DND-41 (cell line): Measurements from ENCODE around the gene GARS1.
A peak's percentile ranks its signal among the peaks of the same experiment; 100 is the strongest.

Experiments
- ATAC-seq: fragments of 200-7000 bp; cut with Tn5 transposase; 3 replicates; pipeline ENCODE4 v1.9.1; 2021; ENCODE audit warnings: low read depth; ENCODE audit not compliant: insufficient read depth
- DNase-seq: peaks from one replicate; pipeline ENCODE4 v3.0.0-alpha.2; 2020
- H2AFZ ChIP-seq: 2 replicates; pipeline ENCODE4 v1.6.0; 2012; ENCODE audit warnings: low read depth, low read length
- H3K27ac ChIP-seq: 2 replicates; pipeline ENCODE4 v1.5.1; 2012; ENCODE audit warnings: low read length, inconsistent platforms
- H3K27me3 ChIP-seq: fragments of 200-600 bp; sonication (generic); 2 replicates; pipeline ENCODE4 v1.6.0; 2012; ENCODE audit warnings: low read length, mild to moderate bottlenecking, inconsistent platforms; ENCODE audit not compliant: insufficient read depth, poor library complexity
- H3K36me3 ChIP-seq: 2 replicates; pipeline ENCODE4 v1.5.1; 2012; ENCODE audit warnings: low read length, inconsistent platforms; ENCODE audit not compliant: insufficient read depth
- H3K4me1 ChIP-seq: 2 replicates; pipeline ENCODE4 v1.5.1; 2012; ENCODE audit warnings: mild to moderate bottlenecking, low read length; ENCODE audit not compliant: insufficient read depth
- H3K4me2 ChIP-seq: 2 replicates; pipeline ENCODE4 v1.6.0; 2012; ENCODE audit warnings: mild to moderate bottlenecking, moderate library complexity, low read length, inconsistent platforms; ENCODE audit not compliant: insufficient read depth
- H3K4me3 ChIP-seq, 2 experiments: fragments of 200-600 bp in 1 of 2; shearing (Covaris generic) in 1 of 2; 2 replicates each; pipeline ENCODE4 v1.5.1; 2012 to 2016; ENCODE audit warnings: inconsistent platforms in 2 of 2, low read length in 2 of 2, mild to moderate bottlenecking in 2 of 2, low read depth in 1 of 2, moderate library complexity in 1 of 2
- H3K79me2 ChIP-seq: 2 replicates; pipeline ENCODE4 v1.6.0; 2012; ENCODE audit warnings: low read length, inconsistent platforms; ENCODE audit not compliant: insufficient read depth
- H3K9ac ChIP-seq: 2 replicates; pipeline ENCODE4 v1.6.0; 2012; ENCODE audit warnings: low read depth, mild to moderate bottlenecking, inconsistent platforms, low read length, moderate library complexity
- H3K9me3 ChIP-seq: 2 replicates; pipeline ENCODE4 v1.5.1; 2012; ENCODE audit warnings: low read length, moderate library complexity, mild to moderate bottlenecking, inconsistent platforms; ENCODE audit not compliant: insufficient read depth, severe bottlenecking
- H4K20me1 ChIP-seq: 2 replicates; pipeline ENCODE4 v1.6.0; 2012; ENCODE audit warnings: low read length; ENCODE audit not compliant: insufficient read depth
- EZH2 ChIP-seq: IDR thresholded peaks from 3 replicates; pipeline ENCODE4 v1.6.1; 2012; ENCODE audit warnings: borderline replicate concordance, low read depth, mild to moderate bottlenecking, moderate library complexity, low read length, inconsistent platforms; ENCODE audit not compliant: severe bottlenecking
- TF ChIP-seq, protein P1 (sequence below): IDR thresholded peaks from 2 replicates; pipeline ENCODE4 v1.5.1; 2012; ENCODE audit warnings: borderline replicate concordance, low read length, moderate library complexity, mild to moderate bottlenecking; ENCODE audit not compliant: poor library complexity, severe bottlenecking; ENCODE audit errors: extremely low read depth

GARS1 gene

GRCh38 chr7:30657131-30657530, 62.5 kb downstream of the GARS1 start:
- Histone ChIP-seq H3K27me3 (no peaks in the 10 kb centered on the region), H3K27ac (no peak overlapping the region), H3K4me2 (no peak overlapping the region), H2AFZ (no peak overlapping the region), H3K4me3 (no peak overlapping the region), H3K36me3 (no peaks in the 10 kb centered on the region), H3K79me2 (no peaks in the 10 kb centered on the region), H3K9ac (no peak overlapping the region), H3K4me1 (no peaks in the 10 kb centered on the region), H3K9me3 (no peaks in the 10 kb centered on the region), H4K20me1 (no peaks in the 10 kb centered on the region)
- DNase-seq (no peak), ATAC-seq (no peak)
- TF ChIP-seq EZH2: no peak

DNA sequence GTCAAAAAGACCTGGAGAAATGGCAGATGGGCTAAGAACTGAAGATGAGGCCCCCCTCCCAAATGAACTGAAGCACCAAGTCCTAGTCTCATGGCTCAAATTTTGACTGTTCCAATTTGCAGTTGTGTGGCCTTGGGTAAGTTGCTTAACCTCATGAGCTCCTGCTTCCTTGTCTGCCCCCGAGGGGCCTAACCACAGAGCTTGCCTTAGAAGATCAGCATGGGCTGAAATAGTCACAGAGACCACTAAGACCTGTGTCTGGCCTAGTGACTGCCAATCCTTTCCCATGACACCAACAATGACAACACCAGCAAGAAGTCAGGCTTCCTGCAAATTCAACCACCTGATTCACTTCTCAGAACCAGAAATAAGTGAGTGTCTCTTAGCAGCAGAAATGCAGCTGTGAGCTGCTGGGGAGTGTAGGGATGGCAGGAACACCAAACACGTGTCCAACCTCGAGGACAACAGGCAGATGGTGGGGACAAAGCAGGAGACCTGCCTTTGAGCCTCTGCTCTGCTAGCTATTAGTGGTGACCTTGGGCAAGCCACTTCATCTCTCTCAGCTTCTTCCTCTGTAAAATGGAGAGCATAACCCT, 63.9 kb downstream of the GARS1 start:
- no peaks in the 10 kb centered on the region for H3K79me2 ChIP-seq
- H3K4me1 ChIP-seq: no peaks in the 10 kb centered on the region
- ATAC-seq (peak; percentile 62), DNase-seq (peak; percentile 12)
- no peaks in the 10 kb centered on the region for H3K9me3 ChIP-seq
- no peaks in the 10 kb centered on the region for H3K27me3 ChIP-seq
- no peak overlapping the region for H3K4me2 ChIP-seq
- no peak overlapping the region for H3K9ac ChIP-seq
- no peak overlapping the region for H3K4me3 ChIP-seq
- TF ChIP-seq, protein P1, sequence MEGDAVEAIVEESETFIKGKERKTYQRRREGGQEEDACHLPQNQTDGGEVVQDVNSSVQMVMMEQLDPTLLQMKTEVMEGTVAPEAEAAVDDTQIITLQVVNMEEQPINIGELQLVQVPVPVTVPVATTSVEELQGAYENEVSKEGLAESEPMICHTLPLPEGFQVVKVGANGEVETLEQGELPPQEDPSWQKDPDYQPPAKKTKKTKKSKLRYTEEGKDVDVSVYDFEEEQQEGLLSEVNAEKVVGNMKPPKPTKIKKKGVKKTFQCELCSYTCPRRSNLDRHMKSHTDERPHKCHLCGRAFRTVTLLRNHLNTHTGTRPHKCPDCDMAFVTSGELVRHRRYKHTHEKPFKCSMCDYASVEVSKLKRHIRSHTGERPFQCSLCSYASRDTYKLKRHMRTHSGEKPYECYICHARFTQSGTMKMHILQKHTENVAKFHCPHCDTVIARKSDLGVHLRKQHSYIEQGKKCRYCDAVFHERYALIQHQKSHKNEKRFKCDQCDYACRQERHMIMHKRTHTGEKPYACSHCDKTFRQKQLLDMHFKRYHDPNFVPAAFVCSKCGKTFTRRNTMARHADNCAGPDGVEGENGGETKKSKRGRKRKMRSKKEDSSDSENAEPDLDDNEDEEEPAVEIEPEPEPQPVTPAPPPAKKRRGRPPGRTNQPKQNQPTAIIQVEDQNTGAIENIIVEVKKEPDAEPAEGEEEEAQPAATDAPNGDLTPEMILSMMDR: no peak
- TF ChIP-seq EZH2: no peak
- no peaks in the 10 kb centered on the region for H4K20me1 ChIP-seq
- no peaks in the 10 kb centered on the region for H3K36me3 ChIP-seq
- H2AFZ ChIP-seq: no peak overlapping the region
- H3K27ac ChIP-seq: no peak overlapping the region

- Histone ChIP-seq H3K9me3 (no peaks in the 10 kb centered on the region), H4K20me1 (no peaks in the 10 kb centered on the region), H3K4me3 (no peak overlapping the region), H3K36me3 (no peaks in the 10 kb centered on the region), H3K79me2 (no peaks in the 10 kb centered on the region), H3K4me2 (no peak overlapping the region), H3K27ac (no peak overlapping the region), H3K4me1 (no peaks in the 10 kb centered on the region), H3K27me3 (no peaks in the 10 kb centered on the region), H2AFZ (no peak overlapping the region), H3K9ac (no peak overlapping the region)
- TF ChIP-seq, protein P1: no peak
- no peak for TF ChIP-seq EZH2
- ATAC-seq: no peak
- DNase-seq: no peak
Measured at GRCh38 chr7:30659312-30659711, 64.6 kb downstream of the GARS1 start.

GRCh38 chr7:30660331-30661255, 65.9 kb downstream of the GARS1 start:
- TF ChIP-seq EZH2: no peak
- TF ChIP-seq, protein P1: no peak
- no peak overlapping the region for H3K4me3 ChIP-seq

More at GRCh38 chr7:30660331-30661255, 65.9 kb downstream of the GARS1 start:
- no peak overlapping the region for H3K9ac ChIP-seq
- no peak overlapping the region for H3K4me2 ChIP-seq
- ATAC-seq: no peak
- no peaks in the 10 kb centered on the region for H3K4me1 ChIP-seq
- no peaks in the 10 kb centered on the region for H3K27me3 ChIP-seq
- H3K9me3 ChIP-seq: no peaks in the 10 kb centered on the region
- no peak overlapping the region for H2AFZ ChIP-seq
- no peaks in the 10 kb centered on the region for H3K36me3 ChIP-seq
- DNase-seq: no peak
- H3K27ac ChIP-seq: no peak overlapping the region
- H3K79me2 ChIP-seq: no peaks in the 10 kb centered on the region
- H4K20me1 ChIP-seq: no peaks in the 10 kb centered on the region
